HFF-Myc (cell line): ENCODE data around the gene ANKRD6.

Experiments
- DNase-seq: peaks from one replicate; pipeline ENCODE4 v3.0.0-alpha.2; 2011; ENCODE audit warnings: low read depth; ENCODE audit errors: extremely low read depth
- H3K4me3 ChIP-seq: replicated peaks from 2 replicates; pipeline ENCODE4 v1.5.1; 2011; ENCODE audit warnings: low read depth, mild to moderate bottlenecking, control low read depth, low read length
- CTCF ChIP-seq: IDR thresholded peaks from 2 replicates; pipeline ENCODE4 v1.5.1; 2012; ENCODE audit warnings: mild to moderate bottlenecking, low read depth, low read length, control low read depth; ENCODE audit errors: missing control alignments

The ANKRD6 gene

GRCh38 chr6:89527634-89528033 is 94.7 kb downstream of the ANKRD6 start:
- DNase-seq: no peak

GRCh38 chr6:89528866-89529265 is 95.9 kb downstream of the ANKRD6 start:
- no peak overlapping the region for H3K4me3 ChIP-seq
- no peak for DNase-seq
- no peak for TF ChIP-seq CTCF

More at GRCh38 chr6:89527634-89528033, 94.7 kb downstream of the ANKRD6 start:
- no peak for TF ChIP-seq CTCF
- H3K4me3 ChIP-seq: no peak overlapping the region

GRCh38 chr6:89530982-89531381 is 98.0 kb downstream of the ANKRD6 start:
- H3K4me3 ChIP-seq: no peak overlapping the region
- no peak for TF ChIP-seq CTCF
- no peak for DNase-seq

- DNase-seq: peak; percentile 37
- peak; percentile 25 for TF ChIP-seq CTCF
- no peak overlapping the region for H3K4me3 ChIP-seq
These were observed 103.3 kb downstream of the ANKRD6 start for GRCh38 chr6:89536231-89536630.

- H3K4me3 ChIP-seq: no peak overlapping the region
- no peak for DNase-seq
- no peak for TF ChIP-seq CTCF
These were observed 106.8 kb downstream of the ANKRD6 start for GRCh38 chr6:89539779-89540178.

- TF ChIP-seq CTCF: no peak
- H3K4me3 ChIP-seq: no peak overlapping the region
- no peak for DNase-seq
These were observed 109.3 kb downstream of the ANKRD6 start for GRCh38 chr6:89542081-89542857.

GRCh38 chr6:89542866-89543265 is 109.9 kb downstream of the ANKRD6 start:
- no peak for DNase-seq
- no peak for TF ChIP-seq CTCF
- no peak overlapping the region for H3K4me3 ChIP-seq
